ENCODE results near the gene QPCTL.
"Not testable (repeated sequence)": the region's sequence is repeated elsewhere in the genome, so short reads cannot be mapped to it uniquely, and the experiment has no call there.

The QPCTL gene

DNA sequence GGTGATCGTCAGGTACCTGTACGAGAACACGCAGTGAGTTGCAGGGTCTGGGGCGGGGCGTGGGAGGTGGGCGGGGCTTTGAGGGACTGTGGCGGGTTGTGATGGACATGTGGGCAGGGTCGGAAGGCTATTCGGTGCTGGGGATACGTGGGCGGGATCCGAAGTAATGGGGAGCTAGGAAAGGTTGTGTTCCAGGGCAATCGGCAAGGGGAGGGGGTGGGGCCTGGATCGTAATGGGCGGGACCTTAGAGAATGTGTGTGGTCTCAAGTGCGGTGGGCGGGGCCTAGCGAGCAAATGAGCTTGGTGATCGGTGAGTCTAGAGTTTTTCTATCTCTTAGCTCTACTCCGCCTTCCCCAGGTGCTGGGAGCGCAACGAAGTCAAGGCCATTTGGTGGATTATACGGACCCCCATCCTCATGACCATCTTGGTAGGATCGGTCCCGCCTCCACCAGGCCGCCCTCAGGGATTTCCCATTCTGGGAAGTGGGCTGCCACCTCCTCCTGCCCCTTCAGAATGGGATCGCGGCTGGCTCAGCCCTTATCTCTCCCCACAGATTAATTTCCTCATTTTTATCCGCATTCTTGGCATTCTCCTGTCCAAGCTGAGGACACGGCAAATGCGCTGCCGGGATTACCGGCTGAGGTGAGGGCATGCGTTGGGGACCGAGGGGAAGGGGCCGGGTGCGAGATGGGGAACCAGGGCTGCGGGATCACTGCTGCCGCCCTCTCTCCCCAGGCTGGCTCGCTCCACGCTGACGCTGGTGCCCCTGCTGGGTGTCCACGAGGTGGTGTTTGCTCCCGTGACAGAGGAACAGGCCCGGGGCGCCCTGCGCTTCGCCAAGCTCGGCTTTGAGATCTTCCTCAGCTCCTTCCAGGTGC, 14.9 kb upstream of the QPCTL start:
- DNase-seq = peak; percentile 96

GRCh38 chr19:45681391-45682015, 11.0 kb upstream of the QPCTL start:
- DNase-seq = peak; percentile 85

DNA sequence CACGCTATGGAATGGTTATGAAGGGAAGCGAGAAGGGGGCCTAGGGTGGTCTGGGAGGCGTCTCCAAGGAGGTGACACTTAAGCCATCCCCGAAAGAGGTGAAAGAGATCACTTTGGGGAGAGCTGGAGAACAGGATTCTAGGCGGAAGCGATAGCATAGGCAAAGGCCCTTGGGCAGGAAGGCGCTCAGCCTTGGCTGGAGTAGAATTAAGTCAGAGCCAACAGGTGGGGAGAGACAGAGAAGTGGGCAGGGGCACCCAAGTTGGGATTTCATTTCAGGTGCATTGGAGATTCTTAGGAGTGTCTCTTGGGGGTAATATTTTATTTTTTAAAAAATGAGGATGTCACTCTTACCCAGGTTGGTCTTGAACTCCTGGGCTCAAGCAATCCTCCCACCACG, 10.3 kb upstream of the QPCTL start:
- DNase-seq = no peak

DNA sequence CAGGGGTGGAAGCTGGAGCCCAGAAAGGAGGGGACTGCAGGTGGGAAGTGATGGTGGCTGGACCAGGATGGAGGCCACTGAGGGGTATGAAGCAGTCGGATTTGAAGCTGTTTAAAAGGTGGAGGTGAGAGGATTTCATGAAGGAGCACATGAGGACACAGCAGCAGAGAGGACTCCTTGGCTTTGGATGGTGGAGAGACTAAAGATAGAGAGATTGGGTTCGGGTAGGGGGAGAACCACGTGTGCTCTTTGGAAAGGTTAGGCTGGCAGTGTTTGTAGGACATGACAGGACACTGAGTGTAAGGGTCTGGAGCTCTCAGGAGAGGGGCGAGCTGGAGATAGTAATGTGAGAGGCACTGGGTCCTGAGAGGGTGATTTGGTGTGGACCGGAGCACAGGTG, 9.6 kb upstream of the QPCTL start:
- DNase-seq = no peak

- not testable (repeated sequence) for DNase-seq
Observed at GRCh38 chr19:45685045-45685444, 7.4 kb upstream of the QPCTL start.

- no peak for DNase-seq
Observed at GRCh38 chr19:45687599-45687998, 4.9 kb upstream of the QPCTL start.

DNA sequence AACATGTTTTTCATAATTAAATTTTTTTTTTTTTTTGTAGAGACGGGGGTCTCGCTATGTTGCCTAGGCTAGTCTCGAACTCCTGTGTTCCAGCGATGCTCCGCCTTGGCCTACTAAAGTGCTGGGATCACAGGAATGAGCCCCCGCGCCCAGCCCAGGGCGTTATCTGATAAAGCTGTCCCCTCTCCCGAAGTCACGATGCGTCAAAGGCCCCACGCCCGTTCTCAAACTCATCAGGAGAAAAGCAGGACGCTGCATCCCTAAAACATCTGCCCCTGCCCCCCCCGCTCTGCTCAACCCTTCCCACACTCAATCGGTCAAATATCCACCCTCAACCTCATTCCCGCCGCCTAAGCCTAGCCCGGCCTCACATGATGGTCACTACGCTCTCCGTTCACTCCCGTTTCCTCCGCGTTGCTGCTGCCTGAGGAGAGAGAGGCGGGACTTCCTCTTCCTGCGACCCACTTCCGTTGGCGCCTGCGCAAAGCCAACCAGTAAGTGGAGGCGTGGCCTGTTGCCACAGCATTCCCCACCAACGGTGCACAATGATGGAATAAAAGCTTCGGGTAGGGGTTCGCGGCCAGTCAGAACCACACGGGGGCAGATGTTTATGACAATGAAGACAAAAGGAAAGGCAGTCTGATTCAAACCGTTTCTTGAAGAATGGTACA, 815 bp upstream of the QPCTL start, which contains the start of gene SNRPD2:
SNRPD2 (minus strand) TSS at position 438 of the 671 bp plus-strand sequence; CDS start at position 373, 65 bp downstream.
- DNase-seq = peak; percentile 97

DNA sequence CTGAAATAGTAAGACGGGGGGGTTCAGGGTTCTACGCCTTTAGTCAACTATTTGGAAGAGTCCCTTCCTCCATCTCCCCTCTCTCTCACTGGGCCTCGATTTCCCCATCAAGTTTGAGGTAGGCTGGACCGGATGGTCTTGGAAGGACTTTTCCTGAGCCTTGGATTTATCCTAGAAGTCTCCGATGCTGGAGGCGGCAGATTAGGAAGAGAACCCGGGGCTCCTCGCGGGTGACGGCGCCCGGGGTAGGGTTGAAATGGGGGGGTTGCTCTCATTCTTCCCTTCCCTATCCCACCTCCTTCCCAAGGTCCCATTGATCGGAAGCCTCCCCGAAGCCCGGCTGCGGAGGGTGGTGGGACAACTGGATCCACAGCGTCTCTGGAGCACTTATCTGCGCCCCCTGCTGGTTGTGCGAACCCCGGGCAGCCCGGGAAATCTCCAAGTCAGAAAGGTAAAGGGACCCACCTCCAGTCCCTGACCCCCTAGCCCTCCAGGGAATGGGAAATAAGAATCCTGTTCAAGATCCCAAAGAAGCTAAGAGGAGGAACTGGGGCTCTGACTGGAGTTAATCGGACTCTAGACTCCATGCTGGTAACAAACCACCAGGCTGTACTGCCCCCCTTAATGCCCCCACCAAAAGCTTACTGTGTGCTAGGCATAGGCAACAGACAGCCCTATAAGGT, 781 bp downstream of the QPCTL start:
- DNase-seq = peak; percentile 77

DNA sequence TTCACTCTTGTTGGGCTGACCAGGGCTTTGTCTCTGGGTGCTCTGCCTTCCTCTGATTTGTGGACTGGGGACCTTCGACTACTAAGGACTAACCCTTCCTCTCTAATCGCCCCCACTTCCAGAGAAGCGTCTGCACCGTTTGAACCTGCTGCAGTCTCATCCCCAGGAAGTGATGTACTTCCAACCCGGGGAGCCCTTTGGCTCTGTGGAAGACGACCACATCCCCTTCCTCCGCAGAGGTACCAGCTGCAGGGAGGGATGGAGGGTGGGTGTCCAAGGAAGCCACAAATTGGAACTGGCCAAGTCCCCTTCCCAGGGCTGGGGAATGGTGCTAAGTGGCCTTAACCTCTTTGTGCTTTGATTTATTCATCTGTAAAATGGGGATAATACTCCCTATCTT, 9.2 kb downstream of the QPCTL start:
- DNase-seq = no peak

DNA sequence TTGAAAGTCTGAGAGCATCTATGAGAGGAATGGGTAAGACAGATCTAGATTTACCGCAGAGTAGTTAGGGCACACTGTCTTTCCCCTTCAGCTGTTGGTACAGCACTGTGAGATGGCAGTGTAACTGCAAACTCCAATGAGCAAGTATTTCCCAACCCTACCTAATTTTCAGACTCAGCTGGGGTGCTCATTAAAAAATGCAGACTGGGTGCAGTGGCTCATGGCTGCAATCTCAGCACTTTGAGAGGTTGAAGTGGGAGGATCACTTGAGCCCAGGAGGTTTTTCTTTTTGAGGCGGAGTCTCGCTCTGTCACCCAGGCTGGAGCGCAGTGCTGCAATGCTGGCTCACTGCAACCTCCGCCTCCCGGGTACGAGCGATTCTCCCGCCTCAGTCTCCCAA, 12.6 kb downstream of the QPCTL start:
- DNase-seq = no peak

GRCh38 chr19:45705710-45706415, 13.4 kb downstream of the QPCTL start:
- DNase-seq = no peak

DNA sequence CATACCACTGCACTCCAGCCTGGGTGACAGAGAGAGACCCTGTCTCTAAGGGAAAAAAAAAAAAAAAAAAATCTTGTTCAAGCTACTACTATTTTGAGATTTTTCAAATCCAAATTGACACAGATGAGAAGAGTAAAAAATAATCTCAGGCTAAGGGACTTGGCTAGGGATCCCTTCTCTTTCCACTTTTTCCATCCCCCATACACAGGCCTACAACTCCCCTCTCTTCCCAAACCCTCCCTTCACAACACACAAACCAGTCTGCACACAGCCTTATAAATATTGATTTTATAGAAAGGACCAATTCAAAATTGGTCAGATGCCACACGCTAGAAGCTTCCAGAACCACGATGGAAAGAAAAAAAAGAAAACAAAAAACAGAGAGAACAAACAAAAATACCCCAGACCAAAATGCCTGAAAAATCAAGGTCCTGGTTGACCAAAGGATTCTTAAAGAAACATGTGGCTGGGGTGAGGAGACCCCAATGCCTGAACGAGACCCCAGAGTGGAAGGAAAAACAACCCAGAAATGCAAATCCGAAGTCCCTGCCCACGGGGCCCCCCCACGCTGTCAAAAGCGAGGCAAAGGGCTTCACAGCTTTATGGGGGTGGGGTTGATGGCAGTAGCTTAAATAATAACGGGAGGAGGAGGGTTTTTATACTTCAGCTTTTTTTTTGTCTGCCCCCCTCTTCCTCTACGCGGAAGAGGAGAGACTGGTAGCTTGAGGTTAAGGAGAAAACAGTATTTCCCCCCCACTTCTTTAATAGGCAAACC, 18.1 kb downstream of the QPCTL start:
- no peak for DNase-seq

DNA sequence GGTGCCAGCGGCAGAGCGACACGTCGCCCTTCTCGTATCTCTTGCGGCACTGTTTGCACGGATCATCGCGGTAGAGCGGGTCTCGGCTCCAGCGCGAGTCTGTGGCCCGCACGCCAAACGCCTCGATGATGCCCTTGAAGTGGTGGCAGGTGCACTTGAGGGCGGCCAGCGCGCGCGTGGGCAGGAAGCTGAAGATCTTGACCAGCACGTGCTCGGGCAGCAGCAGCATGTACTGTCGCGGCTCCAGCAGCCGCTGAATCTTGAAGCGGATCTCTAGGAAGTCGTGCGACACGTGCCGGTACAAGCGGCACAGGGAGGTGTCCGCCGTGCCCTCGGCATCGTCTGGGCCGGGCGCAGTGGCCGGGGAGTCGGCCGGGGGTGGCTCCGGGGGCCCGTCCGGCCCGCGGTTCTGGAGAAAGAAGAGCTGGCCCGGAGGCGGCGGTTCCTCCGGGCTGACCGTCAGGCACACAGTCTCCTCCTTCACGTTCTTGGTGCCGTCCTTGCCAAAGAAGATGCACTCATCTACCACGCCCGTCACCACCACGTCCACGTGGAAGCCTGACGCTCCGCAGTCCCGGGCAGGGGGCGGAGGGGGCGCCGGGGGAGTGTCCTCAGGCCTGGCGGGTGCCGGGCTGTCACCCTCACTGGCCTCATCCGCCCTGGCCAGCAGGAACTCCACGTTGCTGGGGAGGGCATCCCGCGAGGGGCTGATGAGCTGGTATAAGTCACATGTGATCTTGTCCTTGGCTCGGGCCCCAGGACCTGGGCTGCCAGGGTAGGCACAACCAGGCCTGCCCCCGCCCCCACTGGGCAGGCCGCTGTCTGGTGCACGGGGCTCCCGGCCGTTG, 19.6 kb downstream of the QPCTL start:
- no peak for DNase-seq

- DNase-seq = no peak
Observed at GRCh38 chr19:45712699-45713067, 20.2 kb downstream of the QPCTL start.

DNA sequence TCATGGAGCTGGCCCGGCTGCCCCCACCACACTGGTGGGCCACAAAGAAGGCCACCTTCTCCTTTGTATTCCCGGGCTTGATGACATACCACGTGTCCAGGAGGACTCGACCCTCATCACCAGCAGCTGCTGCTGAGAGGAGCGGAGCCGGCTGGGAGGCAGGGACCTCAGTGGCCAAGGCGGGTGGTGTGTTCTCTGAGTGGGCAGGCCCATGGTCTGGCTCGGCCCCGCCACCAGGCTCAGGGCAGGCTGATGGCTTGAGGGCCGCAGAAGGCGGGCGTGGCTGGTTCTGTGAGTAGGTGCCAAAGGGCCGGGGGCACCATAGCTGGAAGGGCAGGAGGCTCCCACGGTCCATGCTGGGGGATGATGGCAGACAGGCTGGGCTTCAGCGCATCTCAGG, 20.7 kb downstream of the QPCTL start:
- DNase-seq = no peak

GRCh38 chr19:45715139-45715538, 22.7 kb downstream of the QPCTL start:
- DNase-seq = no peak

DNA sequence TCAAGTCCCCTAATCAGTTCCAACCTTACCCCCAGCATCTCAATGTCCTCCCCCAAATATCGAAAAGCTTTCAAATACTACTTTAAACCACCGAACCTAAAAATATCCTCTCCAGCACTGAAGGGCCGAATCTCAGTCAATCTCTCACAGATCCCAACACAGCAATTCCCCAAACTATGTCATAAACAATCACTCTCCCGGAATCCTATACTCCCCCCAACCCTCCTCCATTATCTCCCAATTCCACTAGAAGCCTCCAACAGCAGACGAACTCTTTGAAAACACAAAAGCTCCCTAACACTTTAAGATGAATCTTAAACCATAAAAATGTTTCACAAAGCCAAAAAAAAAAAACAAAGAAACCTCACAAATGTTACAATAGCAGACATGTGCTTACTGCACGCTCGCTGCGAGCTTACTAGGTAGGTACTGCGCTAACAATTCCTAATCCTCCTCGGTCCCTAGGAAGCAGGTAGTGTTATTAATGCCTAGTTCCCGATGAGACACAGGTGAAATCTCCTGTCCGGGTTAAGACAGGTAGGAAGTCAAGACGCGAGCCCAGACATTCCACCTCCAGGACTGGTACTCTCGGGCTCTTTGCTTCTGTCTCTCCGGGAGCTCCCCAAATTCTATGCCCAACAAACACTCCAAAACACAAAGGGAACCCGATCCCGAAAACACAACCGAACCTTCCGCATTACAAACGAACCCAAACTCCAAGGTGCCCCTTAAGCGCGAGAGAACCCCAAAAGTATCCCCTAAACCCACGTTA, 24.1 kb downstream of the QPCTL start:
- DNase-seq = peak; percentile 48

- peak; percentile 100 for DNase-seq
Observed at GRCh38 chr19:45717131-45717982, 24.9 kb downstream of the QPCTL start.

Data from NCI-H146 (cell line).